ENCODE results near the gene SLC15A3.

SLC15A3 gene

DNA sequence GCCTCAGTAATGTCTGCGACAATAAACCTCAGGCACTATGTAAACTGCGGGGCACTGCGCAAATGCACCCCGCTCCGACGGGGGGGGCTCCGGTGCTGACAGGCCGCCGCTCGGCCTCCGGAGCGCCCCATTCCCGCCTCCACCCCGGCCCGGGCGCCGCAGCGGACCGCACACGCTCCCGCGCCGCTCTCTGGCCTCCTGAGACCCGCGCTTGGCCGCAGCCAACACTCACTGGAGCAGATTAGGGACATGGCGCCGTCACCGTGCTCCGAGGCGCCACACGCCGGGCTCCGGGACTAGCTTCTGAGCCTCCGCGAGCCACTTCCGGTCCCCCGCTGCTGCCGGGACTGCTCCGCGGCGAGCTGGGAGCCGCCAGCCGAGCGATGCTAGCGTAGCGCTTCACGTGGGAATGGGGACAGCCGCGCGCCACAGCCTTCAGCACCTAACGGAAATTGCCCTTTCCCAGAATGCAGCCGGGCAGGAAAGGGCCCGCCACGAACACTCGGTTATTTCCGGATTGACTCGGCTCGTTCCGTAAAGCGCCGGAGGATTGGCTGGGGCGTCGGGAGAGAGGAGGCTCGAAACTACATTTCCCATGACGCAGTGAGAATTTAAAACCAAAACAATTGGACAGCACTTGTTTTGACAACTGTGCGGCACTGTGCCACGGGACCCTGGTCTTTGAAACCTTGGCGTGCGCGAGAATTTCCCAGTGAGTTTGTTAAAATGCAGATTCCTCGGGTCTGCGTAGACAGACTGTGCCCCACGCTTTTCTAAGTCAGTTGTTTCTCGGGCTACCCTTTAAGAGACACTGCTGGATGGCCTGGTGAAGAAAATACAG is 45.6 kb downstream of the SLC15A3 start, which contains the start of gene PRPF19 (continued):
- TF ChIP-seq, protein P1, sequence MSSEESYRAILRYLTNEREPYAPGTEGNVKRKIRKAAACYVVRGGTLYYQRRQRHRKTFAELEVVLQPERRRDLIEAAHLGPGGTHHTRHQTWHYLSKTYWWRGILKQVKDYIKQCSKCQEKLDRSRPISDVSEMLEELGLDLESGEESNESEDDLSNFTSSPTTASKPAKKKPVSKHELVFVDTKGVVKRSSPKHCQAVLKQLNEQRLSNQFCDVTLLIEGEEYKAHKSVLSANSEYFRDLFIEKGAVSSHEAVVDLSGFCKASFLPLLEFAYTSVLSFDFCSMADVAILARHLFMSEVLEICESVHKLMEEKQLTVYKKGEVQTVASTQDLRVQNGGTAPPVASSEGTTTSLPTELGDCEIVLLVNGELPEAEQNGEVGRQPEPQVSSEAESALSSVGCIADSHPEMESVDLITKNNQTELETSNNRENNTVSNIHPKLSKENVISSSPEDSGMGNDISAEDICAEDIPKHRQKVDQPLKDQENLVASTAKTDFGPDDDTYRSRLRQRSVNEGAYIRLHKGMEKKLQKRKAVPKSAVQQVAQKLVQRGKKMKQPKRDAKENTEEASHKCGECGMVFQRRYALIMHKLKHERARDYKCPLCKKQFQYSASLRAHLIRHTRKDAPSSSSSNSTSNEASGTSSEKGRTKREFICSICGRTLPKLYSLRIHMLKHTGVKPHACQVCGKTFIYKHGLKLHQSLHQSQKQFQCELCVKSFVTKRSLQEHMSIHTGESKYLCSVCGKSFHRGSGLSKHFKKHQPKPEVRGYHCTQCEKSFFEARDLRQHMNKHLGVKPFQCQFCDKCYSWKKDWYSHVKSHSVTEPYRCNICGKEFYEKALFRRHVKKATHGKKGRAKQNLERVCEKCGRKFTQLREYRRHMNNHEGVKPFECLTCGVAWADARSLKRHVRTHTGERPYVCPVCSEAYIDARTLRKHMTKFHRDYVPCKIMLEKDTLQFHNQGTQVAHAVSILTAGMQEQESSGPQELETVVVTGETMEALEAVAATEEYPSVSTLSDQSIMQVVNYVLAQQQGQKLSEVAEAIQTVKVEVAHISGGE (tag by site-specific recombination; conservative IDR thresholded peaks at IDR 0.05; ENCODE audit: low read depth): peak; percentile 90
- TF ChIP-seq ZNF600 (tag by site-specific recombination; IDR thresholded peaks at IDR 0.05): 0 out of 2 replicates have a peak, but pooled peaks have one; percentile 15
- TF ChIP-seq ZNF518A (tag by site-specific recombination; conservative IDR thresholded peaks at IDR 0.05; ENCODE audit: low read depth): 0 out of 2 replicates have a peak, but pooled peaks have one; percentile 30
- TF ChIP-seq ZNF416 (tag by site-specific recombination; IDR thresholded peaks at IDR 0.05): no peak
- TF ChIP-seq ZIC2 (tag by site-specific recombination; IDR thresholded peaks at IDR 0.05): peak; percentile 43; the same call in 1 of the 2 replicates
- no peak for TF ChIP-seq ZNF280C (tag by site-specific recombination; IDR thresholded peaks at IDR 0.05)
- TF ChIP-seq, protein P2, sequence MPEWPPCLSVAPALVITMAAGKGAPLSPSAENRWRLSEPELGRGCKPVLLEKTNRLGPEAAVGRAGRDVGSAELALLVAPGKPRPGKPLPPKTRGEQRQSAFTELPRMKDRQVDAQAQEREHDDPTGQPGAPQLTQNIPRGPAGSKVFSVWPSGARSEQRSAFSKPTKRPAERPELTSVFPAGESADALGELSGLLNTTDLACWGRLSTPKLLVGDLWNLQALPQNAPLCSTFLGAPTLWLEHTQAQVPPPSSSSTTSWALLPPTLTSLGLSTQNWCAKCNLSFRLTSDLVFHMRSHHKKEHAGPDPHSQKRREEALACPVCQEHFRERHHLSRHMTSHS (tag by site-specific recombination; IDR thresholded peaks at IDR 0.05): no peak
- TF ChIP-seq ZBTB48 (tag by site-specific recombination; IDR thresholded peaks at IDR 0.05): 0 out of 2 replicates have a peak, but pooled peaks have one; percentile 14
- TF ChIP-seq KLF16 (tag by site-specific recombination; IDR thresholded peaks at IDR 0.05): no peak
- no peak for TF ChIP-seq ZNF623 (tag by site-specific recombination; IDR thresholded peaks at IDR 0.05)
- no peak for TF ChIP-seq FEZF1 (tag by site-specific recombination; IDR thresholded peaks at IDR 0.05)
- TF ChIP-seq ZNF785 (tag by site-specific recombination; IDR thresholded peaks at IDR 0.05): no peak
- TF ChIP-seq ZFP69B (tag by site-specific recombination; IDR thresholded peaks at IDR 0.05): peak; percentile 33; the same call in 1 of the 2 replicates
- TF ChIP-seq, protein P3, sequence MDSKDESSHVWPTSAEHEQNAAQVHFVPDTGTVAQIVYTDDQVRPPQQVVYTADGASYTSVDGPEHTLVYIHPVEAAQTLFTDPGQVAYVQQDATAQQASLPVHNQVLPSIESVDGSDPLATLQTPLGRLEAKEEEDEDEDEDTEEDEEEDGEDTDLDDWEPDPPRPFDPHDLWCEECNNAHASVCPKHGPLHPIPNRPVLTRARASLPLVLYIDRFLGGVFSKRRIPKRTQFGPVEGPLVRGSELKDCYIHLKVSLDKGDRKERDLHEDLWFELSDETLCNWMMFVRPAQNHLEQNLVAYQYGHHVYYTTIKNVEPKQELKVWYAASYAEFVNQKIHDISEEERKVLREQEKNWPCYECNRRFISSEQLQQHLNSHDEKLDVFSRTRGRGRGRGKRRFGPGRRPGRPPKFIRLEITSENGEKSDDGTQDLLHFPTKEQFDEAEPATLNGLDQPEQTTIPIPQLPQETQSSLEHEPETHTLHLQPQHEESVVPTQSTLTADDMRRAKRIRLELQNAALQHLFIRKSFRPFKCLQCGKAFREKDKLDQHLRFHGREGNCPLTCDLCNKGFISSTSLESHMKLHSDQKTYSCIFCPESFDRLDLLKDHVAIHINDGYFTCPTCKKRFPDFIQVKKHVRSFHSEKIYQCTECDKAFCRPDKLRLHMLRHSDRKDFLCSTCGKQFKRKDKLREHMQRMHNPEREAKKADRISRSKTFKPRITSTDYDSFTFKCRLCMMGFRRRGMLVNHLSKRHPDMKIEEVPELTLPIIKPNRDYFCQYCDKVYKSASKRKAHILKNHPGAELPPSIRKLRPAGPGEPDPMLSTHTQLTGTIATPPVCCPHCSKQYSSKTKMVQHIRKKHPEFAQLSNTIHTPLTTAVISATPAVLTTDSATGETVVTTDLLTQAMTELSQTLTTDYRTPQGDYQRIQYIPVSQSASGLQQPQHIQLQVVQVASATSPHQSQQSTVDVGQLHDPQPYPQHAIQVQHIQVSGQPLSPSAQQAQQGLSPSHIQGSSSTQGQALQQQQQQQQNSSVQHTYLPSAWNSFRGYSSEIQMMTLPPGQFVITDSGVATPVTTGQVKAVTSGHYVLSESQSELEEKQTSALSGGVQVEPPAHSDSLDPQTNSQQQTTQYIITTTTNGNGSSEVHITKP (tag by site-specific recombination; IDR thresholded peaks at IDR 0.05): peak; percentile 46
- peak; percentile 74 for TF ChIP-seq ZNF335 (tag by site-specific recombination; conservative IDR thresholded peaks at IDR 0.05)
- peak; percentile 89 for TF ChIP-seq ZBTB20 (tag by site-specific recombination; IDR thresholded peaks at IDR 0.05)
- TF ChIP-seq, protein P4, sequence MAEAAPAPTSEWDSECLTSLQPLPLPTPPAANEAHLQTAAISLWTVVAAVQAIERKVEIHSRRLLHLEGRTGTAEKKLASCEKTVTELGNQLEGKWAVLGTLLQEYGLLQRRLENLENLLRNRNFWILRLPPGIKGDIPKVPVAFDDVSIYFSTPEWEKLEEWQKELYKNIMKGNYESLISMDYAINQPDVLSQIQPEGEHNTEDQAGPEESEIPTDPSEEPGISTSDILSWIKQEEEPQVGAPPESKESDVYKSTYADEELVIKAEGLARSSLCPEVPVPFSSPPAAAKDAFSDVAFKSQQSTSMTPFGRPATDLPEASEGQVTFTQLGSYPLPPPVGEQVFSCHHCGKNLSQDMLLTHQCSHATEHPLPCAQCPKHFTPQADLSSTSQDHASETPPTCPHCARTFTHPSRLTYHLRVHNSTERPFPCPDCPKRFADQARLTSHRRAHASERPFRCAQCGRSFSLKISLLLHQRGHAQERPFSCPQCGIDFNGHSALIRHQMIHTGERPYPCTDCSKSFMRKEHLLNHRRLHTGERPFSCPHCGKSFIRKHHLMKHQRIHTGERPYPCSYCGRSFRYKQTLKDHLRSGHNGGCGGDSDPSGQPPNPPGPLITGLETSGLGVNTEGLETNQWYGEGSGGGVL (tag by site-specific recombination; IDR thresholded peaks at IDR 0.05): peak; percentile 32; the same call in 1 of the 2 replicates

Data from HEK293 (cell line).